Fibroblast of lung (primary cell): ENCODE results near the gene ADAMTS17. TPM values are rescaled to one million over a fixed set of nuclear protein-coding genes. Genes with fewer than 3 reads are reported as not detected.

Source experiments
- DNase-seq, 2 donors: peaks; one replicate each; pipeline versions ENCODE4 v3.0.0 to v3.0.0-alpha.2; 2010; ENCODE audit warnings: low read depth in 2 of 2
- H2AFZ ChIP-seq: 2 replicates; pipeline ENCODE4 v1.5.1; 2012; ENCODE audit warnings: low read length, control low read depth, inconsistent platforms
- H3K27ac ChIP-seq: 2 replicates; pipeline ENCODE4 v1.5.1; 2011; ENCODE audit warnings: low read length, control low read depth; ENCODE audit not compliant: insufficient read depth
- H3K27me3 ChIP-seq: 2 replicates; pipeline ENCODE4 v1.5.1; 2011; ENCODE audit warnings: mild to moderate bottlenecking, low read length; ENCODE audit not compliant: control insufficient read depth, insufficient read depth
- H3K36me3 ChIP-seq: 2 replicates; pipeline ENCODE4 v1.5.1; 2011; ENCODE audit warnings: low read length; ENCODE audit not compliant: control insufficient read depth, insufficient read depth
- H3K4me1 ChIP-seq: 2 replicates; pipeline ENCODE4 v1.5.1; 2011; ENCODE audit warnings: low read length; ENCODE audit not compliant: control insufficient read depth, insufficient read depth; ENCODE audit errors: extremely low read depth
- H3K4me2 ChIP-seq: 2 replicates; pipeline ENCODE4 v1.5.1; 2011; ENCODE audit warnings: low read length, control low read depth; ENCODE audit not compliant: insufficient read depth; ENCODE audit errors: extremely low read depth
- H3K4me3 ChIP-seq, 4 experiments: fragments of 200-600 bp in 1 of 4; sonication (generic) in 1 of 4; replicated peaks in 1 of 4; 2 replicates each; pipeline ENCODE4 v1.5.1; 2011 to 2016; ENCODE audit warnings: low read length in 4 of 4, low read depth in 3 of 4, mild to moderate bottlenecking in 3 of 4, control low read depth in 2 of 4, inconsistent platforms in 1 of 4, mixed read lengths in 1 of 4; ENCODE audit not compliant: insufficient read depth in 1 of 4; ENCODE audit errors: control extremely low read depth in 1 of 4
- H3K79me2 ChIP-seq: 2 replicates; pipeline ENCODE4 v1.5.1; 2012; ENCODE audit warnings: mild to moderate bottlenecking, low read length, inconsistent platforms; ENCODE audit not compliant: control insufficient read depth, insufficient read depth
- H3K9ac ChIP-seq: 2 replicates; pipeline ENCODE4 v1.5.1; 2011; ENCODE audit warnings: mild to moderate bottlenecking, low read length, control low read depth; ENCODE audit not compliant: insufficient read depth
- H3K9me3 ChIP-seq: 2 replicates; pipeline ENCODE4 v1.5.1; 2012; ENCODE audit warnings: low read depth, low read length; ENCODE audit not compliant: control insufficient read depth, insufficient read depth
- H4K20me1 ChIP-seq: 2 replicates; pipeline ENCODE4 v1.5.1; 2011; ENCODE audit warnings: low read length; ENCODE audit not compliant: control insufficient read depth, insufficient read depth; ENCODE audit errors: extremely low read depth
- EZH2 ChIP-seq: IDR thresholded peaks from 2 replicates; pipeline ENCODE4 v1.5.1; 2012; ENCODE audit warnings: low read length, control low read depth, mild to moderate bottlenecking; ENCODE audit errors: missing control alignments
- polyA plus RNA-seq, 2 donors: library from polyadenylated mRNA; depleted of rRNA in 1 of 2; stranded (reverse) in 1 of 2; unstranded in 1 of 2; fragments of >200 nt; gene quantifications; 2 replicates each; pipeline ENCODE4 v1.2.1, GENCODE V29; 2011 to 2012; ENCODE audit warnings: missing spikeins in 1 of 2
- total RNA-seq: library from RNA; depleted of rRNA; stranded (reverse); fragments of >200 nt; gene quantifications from 2 replicates; pipeline ENCODE4 v1.2.1, GENCODE V29; 2014
- TF ChIP-seq, protein P1 (sequence below), 2 donors: IDR thresholded peaks in 1 of 2; conservative IDR thresholded peaks in 1 of 2; 1 replicate in 1 of 2; 2 replicates in 1 of 2; pipeline ENCODE4 v1.5.1; 2011 to 2012; ENCODE audit warnings: low read length in 2 of 2, control low read depth in 1 of 2, inconsistent platforms in 1 of 2, low read depth in 1 of 2, mild to moderate bottlenecking in 1 of 2

The ADAMTS17 gene
- total and polyA plus RNA-seq, 2 donors (not counting 1 experiment from before 2014, with no cell fraction given): 0.09 to 0.17 TPM

DNA sequence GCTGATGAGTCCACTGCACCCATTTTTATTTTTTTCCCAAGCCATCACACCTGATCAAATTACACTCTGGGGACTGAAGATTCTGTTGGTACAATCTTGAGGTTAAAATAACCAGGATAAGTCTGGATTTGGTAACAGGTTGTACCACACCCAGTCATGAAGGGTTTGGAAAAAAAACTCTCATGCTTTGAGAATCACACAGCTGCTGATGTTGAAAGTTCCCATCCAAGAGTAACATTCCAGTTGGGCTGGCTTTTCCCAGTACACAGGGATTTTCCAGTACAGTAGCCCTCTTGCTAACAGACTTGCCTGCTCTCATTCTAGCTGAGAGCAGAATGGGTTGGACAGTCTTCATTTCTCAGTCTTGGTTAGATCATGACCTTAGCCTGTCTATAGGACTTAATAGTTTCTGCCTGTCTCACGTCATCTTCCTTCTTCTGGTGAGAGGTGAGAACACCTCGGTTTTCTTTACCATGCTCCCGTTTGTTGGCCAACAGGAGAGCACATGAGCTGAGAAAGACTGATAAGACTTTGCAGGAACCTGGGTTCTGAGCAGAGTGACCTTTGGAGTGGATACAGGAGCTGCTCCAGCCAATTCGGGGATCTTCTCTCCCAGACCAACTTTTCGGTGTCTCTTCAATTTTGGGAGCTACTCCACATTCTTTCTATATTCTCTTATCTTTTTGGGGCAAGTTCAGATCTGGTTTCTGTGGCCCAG, 308.5 kb downstream of the ADAMTS17 start:
- peak; percentile 61 to 84 for DNase-seq
- no peaks in the 10 kb centered on the region for H3K27me3 ChIP-seq
- no peaks in the 10 kb centered on the region for H3K36me3 ChIP-seq
- H3K79me2 ChIP-seq: no peaks in the 10 kb centered on the region
- no peak overlapping the region for H3K4me3 ChIP-seq
- TF ChIP-seq EZH2: no peak
- TF ChIP-seq, protein P1, sequence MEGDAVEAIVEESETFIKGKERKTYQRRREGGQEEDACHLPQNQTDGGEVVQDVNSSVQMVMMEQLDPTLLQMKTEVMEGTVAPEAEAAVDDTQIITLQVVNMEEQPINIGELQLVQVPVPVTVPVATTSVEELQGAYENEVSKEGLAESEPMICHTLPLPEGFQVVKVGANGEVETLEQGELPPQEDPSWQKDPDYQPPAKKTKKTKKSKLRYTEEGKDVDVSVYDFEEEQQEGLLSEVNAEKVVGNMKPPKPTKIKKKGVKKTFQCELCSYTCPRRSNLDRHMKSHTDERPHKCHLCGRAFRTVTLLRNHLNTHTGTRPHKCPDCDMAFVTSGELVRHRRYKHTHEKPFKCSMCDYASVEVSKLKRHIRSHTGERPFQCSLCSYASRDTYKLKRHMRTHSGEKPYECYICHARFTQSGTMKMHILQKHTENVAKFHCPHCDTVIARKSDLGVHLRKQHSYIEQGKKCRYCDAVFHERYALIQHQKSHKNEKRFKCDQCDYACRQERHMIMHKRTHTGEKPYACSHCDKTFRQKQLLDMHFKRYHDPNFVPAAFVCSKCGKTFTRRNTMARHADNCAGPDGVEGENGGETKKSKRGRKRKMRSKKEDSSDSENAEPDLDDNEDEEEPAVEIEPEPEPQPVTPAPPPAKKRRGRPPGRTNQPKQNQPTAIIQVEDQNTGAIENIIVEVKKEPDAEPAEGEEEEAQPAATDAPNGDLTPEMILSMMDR (conservative IDR thresholded peaks at IDR 0.05 in 1 of 2, IDR thresholded peaks at IDR 0.05 in 1 of 2; ENCODE audit: low read depth in 1 of 2, low read length in 2 of 2): no peak
- no peaks in the 10 kb centered on the region for H4K20me1 ChIP-seq
- no peak overlapping the region for H3K27ac ChIP-seq
- H3K9me3 ChIP-seq: no peaks in the 10 kb centered on the region
- no peak overlapping the region for H3K9ac ChIP-seq
- H2AFZ ChIP-seq: no peak overlapping the region
- no peaks in the 10 kb centered on the region for H3K4me1 ChIP-seq
- H3K4me2 ChIP-seq: no peak overlapping the region

DNA sequence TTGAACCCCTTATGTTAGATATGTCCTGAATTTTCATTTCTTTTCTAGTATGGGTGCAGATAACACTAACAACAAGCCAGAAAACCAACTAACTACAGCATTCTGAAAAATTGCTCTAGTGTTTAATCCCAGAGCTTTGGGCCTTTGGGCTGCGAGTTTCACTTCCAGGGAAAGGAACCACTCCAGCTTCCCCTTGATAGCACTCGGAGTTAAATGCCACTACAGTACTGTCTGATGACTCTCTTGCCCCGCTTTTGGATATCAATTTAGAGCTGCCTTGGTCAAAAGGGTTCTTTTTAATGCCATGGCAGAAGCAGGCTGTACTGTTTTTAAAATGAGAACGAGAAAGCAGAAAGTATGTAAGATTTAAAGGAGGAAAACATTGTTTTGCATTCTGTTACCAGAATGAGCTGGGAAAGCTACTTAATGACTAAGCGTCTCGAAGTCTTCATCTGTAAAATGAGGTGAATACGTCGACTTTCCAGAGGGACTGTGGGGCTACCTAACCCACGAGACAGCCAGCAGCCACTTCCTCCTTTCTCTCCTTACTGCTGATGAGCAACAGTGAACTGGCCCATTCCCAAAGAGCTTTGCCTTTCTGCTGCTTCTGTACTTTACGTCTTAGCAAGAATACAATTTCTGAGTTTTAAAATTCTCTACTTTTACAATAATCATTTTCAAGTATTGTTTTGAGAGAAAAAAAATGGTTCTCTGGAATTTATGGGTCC, 309.3 kb downstream of the ADAMTS17 start:
- Histone ChIP-seq H3K27ac (no peak overlapping the region), H3K4me1 (no peaks in the 10 kb centered on the region), H3K36me3 (no peaks in the 10 kb centered on the region), H3K79me2 (no peaks in the 10 kb centered on the region), H4K20me1 (no peaks in the 10 kb centered on the region), H3K9ac (no peak overlapping the region), H3K9me3 (no peaks in the 10 kb centered on the region), H3K4me3 (no peak overlapping the region), H2AFZ (no peak overlapping the region), H3K4me2 (no peak overlapping the region), H3K27me3 (no peaks in the 10 kb centered on the region)
- no peak for TF ChIP-seq EZH2
- TF ChIP-seq, protein P1 (conservative IDR thresholded peaks at IDR 0.05 in 1 of 2, IDR thresholded peaks at IDR 0.05 in 1 of 2; ENCODE audit: low read depth in 1 of 2, low read length in 2 of 2): no peak
- peak in 1 of 2 donors; percentile 89 for DNase-seq

DNA sequence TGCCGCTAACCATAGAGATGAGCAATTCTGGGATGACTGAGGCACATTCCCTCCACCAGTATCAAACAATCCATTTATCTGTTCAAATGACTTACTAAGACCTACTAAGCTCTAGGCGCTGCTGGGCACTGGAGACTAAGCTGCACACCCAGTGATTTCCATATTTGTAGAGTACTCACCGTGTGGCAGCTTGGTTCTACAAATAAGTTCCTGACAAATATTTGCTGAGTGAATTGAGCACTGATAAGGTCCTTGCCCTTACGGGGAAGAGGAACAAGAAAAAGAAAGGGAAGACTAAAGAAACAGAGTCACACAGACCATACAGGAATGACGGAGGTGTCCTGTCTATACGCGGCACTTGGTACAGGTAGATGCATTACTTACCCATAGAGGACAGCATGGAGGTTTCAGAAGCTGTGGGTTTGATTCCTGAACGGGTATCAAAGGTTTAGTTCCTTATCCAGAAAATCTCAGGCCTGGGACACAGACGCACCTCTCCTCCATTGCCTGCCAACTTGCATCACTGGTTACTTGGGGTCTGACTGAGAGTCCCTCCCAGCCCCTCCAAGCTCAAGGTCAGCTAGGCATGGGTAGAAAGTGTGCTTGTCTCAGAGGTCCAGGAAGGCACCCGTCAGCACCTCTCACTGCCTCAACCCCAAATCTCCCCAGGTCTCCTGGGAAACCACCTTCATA, 310.0 kb downstream of the ADAMTS17 start:
- no peak overlapping the region for H3K4me3 ChIP-seq
- H3K27ac ChIP-seq: no peak overlapping the region
- no peaks in the 10 kb centered on the region for H3K4me1 ChIP-seq
- no peaks in the 10 kb centered on the region for H3K9me3 ChIP-seq
- H3K27me3 ChIP-seq: no peaks in the 10 kb centered on the region
- H3K9ac ChIP-seq: no peak overlapping the region
- no peak for TF ChIP-seq EZH2
- TF ChIP-seq, protein P1 (conservative IDR thresholded peaks at IDR 0.05 in 1 of 2, IDR thresholded peaks at IDR 0.05 in 1 of 2; ENCODE audit: low read depth in 1 of 2, low read length in 2 of 2): no peak
- no peaks in the 10 kb centered on the region for H3K36me3 ChIP-seq
- H3K79me2 ChIP-seq: no peaks in the 10 kb centered on the region
- DNase-seq: no peak
- no peaks in the 10 kb centered on the region for H4K20me1 ChIP-seq
- H2AFZ ChIP-seq: no peak overlapping the region
- H3K4me2 ChIP-seq: no peak overlapping the region
